Erythroblast (primary cell): ENCODE results near the gene HDAC11.

Source experiments
- GATA1 ChIP-seq: IDR thresholded peaks from 2 replicates; pipeline ENCODE4 v1.6.1; 2011; ENCODE audit warnings: low read depth, mild to moderate bottlenecking, control low read depth, low read length, moderate library complexity
- POLR2A ChIP-seq: IDR thresholded peaks from 2 replicates; pipeline ENCODE4 v1.6.1; 2011; ENCODE audit warnings: mild to moderate bottlenecking, low read length

DNA sequence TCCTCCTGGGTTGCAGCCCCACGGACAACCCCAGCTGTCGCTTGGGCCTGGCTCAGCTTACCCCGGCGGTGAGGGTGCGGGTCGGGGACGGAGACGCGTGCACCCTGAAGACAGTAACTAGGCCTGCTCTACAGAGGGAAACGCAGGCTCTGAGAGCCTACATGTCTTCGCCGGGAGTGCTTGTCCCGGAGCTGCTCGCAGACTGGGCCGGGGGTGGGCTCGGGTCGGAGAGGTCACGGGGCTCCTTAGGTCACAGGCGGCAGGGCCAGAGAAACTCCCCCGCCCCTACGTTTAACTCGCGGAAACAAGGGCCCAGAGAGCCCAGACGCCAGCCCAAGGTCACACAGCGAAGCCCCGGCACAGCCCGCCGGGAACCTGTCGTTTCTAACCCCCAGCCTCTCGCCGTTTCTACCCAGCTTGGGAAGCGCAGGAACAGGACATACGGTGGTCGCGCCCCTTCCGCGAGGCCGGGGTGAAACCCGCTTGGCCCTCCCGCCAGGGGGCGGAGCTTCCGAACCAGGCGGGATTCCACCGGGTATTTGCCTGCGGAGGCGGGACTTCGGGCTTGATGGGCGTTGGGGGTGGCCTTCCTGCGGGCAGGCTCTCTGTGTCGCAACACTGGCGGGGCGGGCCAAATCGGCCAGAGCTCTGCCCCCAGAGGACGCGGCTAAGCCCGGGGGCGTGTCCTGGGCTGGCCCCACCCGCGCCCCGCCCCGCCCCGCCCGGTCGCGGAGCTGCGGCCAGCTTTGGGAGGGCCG is at the start of gene HDAC11:
- peak; percentile 64 for TF ChIP-seq POLR2A
- TF ChIP-seq GATA1, result no peak
